Activated CD8-positive, alpha-beta memory T cell treated with anti-CD3 and anti-CD28 coated beads for 24 hours (primary cell): ENCODE data around the gene FAM193A.
"Not testable (repeated sequence)": the region's sequence is repeated elsewhere in the genome, so short reads cannot be mapped to it uniquely, and the experiment has no call there.

Experiments used
- DNase-seq: peaks from one replicate; pipeline ENCODE4 v3.0.0-alpha.2; 2020

FAM193A gene

GRCh38 chr4:2755821-2756690 is 219.6 kb downstream of the FAM193A start, which contains the start of gene TNIP2:
TSS of gene TNIP2 (minus strand) at chr4:2756336. CDS start at chr4:2756289, 47 bp downstream.
- DNase-seq: peak; percentile 91

- no peak for DNase-seq
Observed at GRCh38 chr4:2756691-2757350, 220.4 kb downstream of the FAM193A start.

GRCh38 chr4:2757426-2757825 is 221.0 kb downstream of the FAM193A start:
- DNase-seq: no peak

GRCh38 chr4:2761035-2761923 is 224.8 kb downstream of the FAM193A start:
- DNase-seq: no peak

GRCh38 chr4:2762048-2762447 is 225.6 kb downstream of the FAM193A start:
- DNase-seq: no peak

- DNase-seq: not testable (repeated sequence)
Observed at GRCh38 chr4:2762486-2763370, 226.3 kb downstream of the FAM193A start.

GRCh38 chr4:2763511-2763967 is 227.1 kb downstream of the FAM193A start:
- DNase-seq: no peak

- no peak for DNase-seq
Observed at GRCh38 chr4:2765832-2766526, 229.5 kb downstream of the FAM193A start.

- no peak for DNase-seq
Observed at GRCh38 chr4:2767046-2767704, 230.7 kb downstream of the FAM193A start.

- no peak for DNase-seq
Observed at GRCh38 chr4:2767705-2768074, 231.2 kb downstream of the FAM193A start.

- DNase-seq: no peak
Observed at GRCh38 chr4:2768124-2768523, 231.7 kb downstream of the FAM193A start.

GRCh38 chr4:2768921-2769336 is 232.5 kb downstream of the FAM193A start:
- DNase-seq: no peak

- no peak for DNase-seq
Observed at GRCh38 chr4:2771264-2771663, 234.8 kb downstream of the FAM193A start.

GRCh38 chr4:2780643-2781042 is 244.2 kb downstream of the FAM193A start:
- not testable (repeated sequence) for DNase-seq

GRCh38 chr4:2781911-2782310 is 245.5 kb downstream of the FAM193A start:
- DNase-seq: no peak
